ENCODE measurements around the gene CEP57. TPM values are rescaled to one million over a fixed set of nuclear protein-coding genes. Genes with fewer than 3 reads are reported as not detected.

CEP57 gene
- total and polyA plus RNA-seq, 11 donors, result 8.7 to 31.7 (median 21.3) TPM

GRCh38 chr11:95760941-95761340, 29.4 kb upstream of the CEP57 start:
- TF ChIP-seq CTCF (IDR thresholded peaks at IDR 0.05) (no peak), POLR2A (IDR thresholded peaks at IDR 0.05) (no peak)
- H3K4me3 ChIP-seq, result no peak overlapping the region
- 33 to 76% (median 65%) methylated on average over 1 of the region's 1 CpG for WGBS, 4 donors
- intact Hi-C loops (cut with DNase I), result loop anchor here in 6 of 10 donors (5.0 to 10.0 kb wide), 10 partner anchors 56 to 1136 kb away; partner anchors contain the start of genes SRSF8 (in 3 of the 6), CWC15 (in 1 of the 6), ENDOD1 (in 1 of the 6) and KDM4D (in 1 of the 6)
- H3K27ac ChIP-seq, result no peak overlapping the region
- H3K36me3 ChIP-seq, result no peaks in the 10 kb centered on the region
- H3K9me3 ChIP-seq, result no peaks in the 10 kb centered on the region
- ATAC-seq, result no peak
- H3K4me1 ChIP-seq, result no peaks in the 10 kb centered on the region
- H3K27me3 ChIP-seq, result no peaks in the 10 kb centered on the region
- DNase-seq, result no peak

GRCh38 chr11:95762534-95762933, 27.8 kb upstream of the CEP57 start:
- H3K36me3 ChIP-seq, result peaks cover 0 to 2% (median 0%) of the 10 kb centered on the region in 9 donors
- no peaks in the 10 kb centered on the region for H3K9me3 ChIP-seq
- no peak overlapping the region for H3K27ac ChIP-seq
- no peak for ATAC-seq
- no peak for TF ChIP-seq POLR2A (IDR thresholded peaks at IDR 0.05)
- TF ChIP-seq CTCF (IDR thresholded peaks at IDR 0.05), result no peak
- DNase-seq, result no peak
- intact Hi-C loops (cut with DNase I), result loop anchor here in 6 of 10 donors (5.0 to 10.0 kb wide), 10 partner anchors 58 to 1138 kb away; partner anchors contain the start of genes SRSF8 (in 3 of the 6), CWC15 (in 1 of the 6), ENDOD1 (in 1 of the 6) and KDM4D (in 1 of the 6)
- no peak overlapping the region for H3K4me3 ChIP-seq
- WGBS, 4 donors, result 89 to 94% (median 92%) methylated on average over 3 of the region's 3 CpGs
- no peaks in the 10 kb centered on the region for H3K27me3 ChIP-seq
- peaks cover 0 to 9% (median 0%) of the 10 kb centered on the region in 12 donors for H3K4me1 ChIP-seq

GRCh38 chr11:95764267-95764898, 25.9 kb upstream of the CEP57 start:
- WGBS, 4 donors, result 19 to 25% (median 21%) methylated on average over 4 of the region's 4 CpGs
- H3K27ac ChIP-seq, result no peak overlapping the region
- TF ChIP-seq POLR2A (IDR thresholded peaks at IDR 0.05), result no peak
- TF ChIP-seq CTCF (IDR thresholded peaks at IDR 0.05), result peak; percentile 56 to 85 (median 71)
- peak in 3 of 4 donors; percentile 61 to 69 (median 62) for ATAC-seq
- DNase-seq, result no peak
- H3K9me3 ChIP-seq, result no peaks in the 10 kb centered on the region
- peaks cover 0 to 16% (median 0%) of the 10 kb centered on the region in 12 donors for H3K4me1 ChIP-seq
- no peak overlapping the region for H3K4me3 ChIP-seq
- intact Hi-C loops (cut with DNase I), result loop anchor here (1.0 to 10.0 kb wide), 15 partner anchors 60 to 1140 kb away; partner anchors contain the start of genes SRSF8 (in 3 of the 10), CWC15 (in 1 of the 10), ENDOD1 (in 1 of the 10) and KDM4D (in 1 of the 10)
- H3K27me3 ChIP-seq, result no peaks in the 10 kb centered on the region
- H3K36me3 ChIP-seq, result peaks cover 0 to 20% (median 0%) of the 10 kb centered on the region in 9 donors

- Histone ChIP-seq H3K27ac (no peak overlapping the region), H3K4me3 (no peak overlapping the region), H3K4me1 (peaks cover 0 to 16% (median 0%) of the 10 kb centered on the region in 12 donors), H3K36me3 (peaks cover 0 to 44% (median 19%) of the 10 kb centered on the region in 9 donors), H3K9me3 (no peaks in the 10 kb centered on the region), H3K27me3 (no peaks in the 10 kb centered on the region)
- DNase-seq (no peak), ATAC-seq (no peak)
- WGBS, 4 donors, result 87 to 92% (median 88%) methylated on average over 3 of the region's 3 CpGs
- intact Hi-C loops (cut with DNase I), result loop anchor here in 8 of 10 donors (5.0 to 10.0 kb wide), 10 partner anchors 62 to 1142 kb away; partner anchors contain the start of genes SRSF8 (in 3 of the 8), CWC15 (in 1 of the 8), ENDOD1 (in 1 of the 8) and KDM4D (in 1 of the 8)
- TF ChIP-seq POLR2A (IDR thresholded peaks at IDR 0.05) (no peak), CTCF (IDR thresholded peaks at IDR 0.05) (no peak)
These were observed 23.6 kb upstream of the CEP57 start for GRCh38 chr11:95766701-95767100.

Measured in heart left ventricle (tissue), 16 donors.